ENCODE results near the gene UNKL.

Gene UNKL

GRCh38 chr16:1318268-1318545 lies 96.3 kb downstream of the UNKL start:
- DNase-seq: no peak

DNA sequence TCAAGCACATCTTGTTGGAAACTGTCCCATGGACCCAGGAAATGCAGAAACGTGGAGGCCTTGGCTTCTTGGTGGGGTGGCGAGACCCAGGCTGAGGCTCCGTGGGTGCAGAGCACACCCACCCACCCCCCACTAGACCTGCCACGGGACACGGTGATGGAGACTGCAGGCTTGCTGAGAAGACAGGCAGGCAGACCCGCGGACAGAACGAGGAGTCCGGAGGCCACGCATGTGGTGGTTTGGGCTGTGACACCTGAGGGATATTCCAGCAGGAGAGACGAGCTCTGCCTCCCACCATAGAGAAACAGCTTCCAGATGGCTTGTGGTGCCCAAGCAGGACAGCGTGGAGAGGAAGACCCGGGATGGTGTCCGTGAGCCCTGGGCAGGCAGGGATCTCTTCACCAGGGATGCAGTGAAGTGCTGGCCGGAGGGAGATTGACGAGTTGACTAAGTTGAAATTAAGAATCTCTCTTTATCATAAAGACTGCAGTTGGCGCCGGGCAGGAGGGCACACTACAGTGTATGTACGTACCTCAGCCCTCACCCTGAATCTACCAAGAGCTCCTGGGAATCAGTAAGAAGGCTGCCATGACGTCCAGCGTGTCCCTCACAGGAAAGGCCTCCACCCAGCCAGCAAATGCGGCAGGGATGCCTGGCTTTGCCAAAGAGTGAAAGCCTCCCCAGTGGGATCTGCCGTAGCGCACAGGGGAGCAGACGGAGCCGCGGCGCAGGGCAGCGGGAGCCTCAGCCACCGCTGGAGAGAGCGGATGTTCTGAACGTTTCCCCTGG lies 96.8 kb downstream of the UNKL start:
- no peak for DNase-seq

- no peak for DNase-seq
Measured at GRCh38 chr16:1316033-1316405, 98.5 kb downstream of the UNKL start.

DNA sequence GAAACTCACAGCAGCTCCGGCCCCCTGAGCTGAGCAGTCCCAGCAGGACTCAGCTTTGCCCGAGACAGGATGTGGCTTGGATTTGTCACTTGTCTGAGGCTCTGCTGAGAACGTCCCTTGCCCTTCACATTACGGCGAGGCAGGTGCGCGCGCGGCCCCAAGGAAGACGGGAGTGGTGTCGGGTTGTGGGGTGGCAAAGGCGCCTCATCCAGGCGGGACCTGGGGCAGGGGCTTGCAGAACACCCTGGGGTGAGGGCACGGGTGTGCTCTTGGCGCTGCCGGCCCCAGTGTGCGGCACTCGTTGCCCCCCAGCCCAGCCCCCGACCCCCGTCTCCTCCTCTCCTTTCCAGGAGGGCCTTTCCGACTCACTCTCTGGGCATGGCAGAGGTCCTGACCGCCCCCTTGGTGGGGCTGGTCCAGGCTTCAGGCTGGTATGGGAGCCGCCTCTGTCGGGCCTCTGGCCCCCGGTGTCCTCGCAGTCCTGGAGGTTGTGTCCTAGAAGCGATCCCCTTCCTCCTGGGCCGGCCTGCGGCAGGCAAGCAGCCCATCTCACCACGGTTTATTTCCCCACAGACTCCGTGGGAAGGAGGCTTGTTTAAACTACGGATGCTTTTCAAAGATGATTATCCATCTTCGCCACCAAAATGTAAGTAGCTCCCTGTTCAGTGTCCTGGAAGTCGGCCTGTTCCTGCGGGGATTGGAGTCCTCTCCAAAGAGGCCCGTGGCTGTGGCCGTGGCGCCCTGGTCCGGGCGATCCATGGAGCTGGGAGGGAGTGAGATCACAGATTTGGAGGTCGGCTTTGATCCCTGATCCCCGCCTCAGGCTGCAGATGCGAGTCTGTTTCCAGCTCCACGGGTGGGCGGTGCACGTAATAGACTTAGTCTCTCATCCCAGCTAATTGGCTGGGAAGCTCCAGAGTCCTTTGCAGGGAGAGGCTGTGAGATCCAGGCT lies 99.1 kb downstream of the UNKL start:
- no peak for DNase-seq

GRCh38 chr16:1314399-1315068 lies 100.0 kb downstream of the UNKL start:
- DNase-seq: no peak

GRCh38 chr16:1313721-1314369 lies 100.7 kb downstream of the UNKL start:
- DNase-seq: no peak
